Fibroblast of upper back skin (primary cell): ENCODE data around the gene OPA3.
"Not testable (repeated sequence)": the region's sequence is repeated elsewhere in the genome, so short reads cannot be mapped to it uniquely, and the experiment has no call there.

Source experiments
- DNase-seq: peaks from one replicate; pipeline ENCODE4 v3.0.0-alpha.2; 2013

OPA3 gene

DNA sequence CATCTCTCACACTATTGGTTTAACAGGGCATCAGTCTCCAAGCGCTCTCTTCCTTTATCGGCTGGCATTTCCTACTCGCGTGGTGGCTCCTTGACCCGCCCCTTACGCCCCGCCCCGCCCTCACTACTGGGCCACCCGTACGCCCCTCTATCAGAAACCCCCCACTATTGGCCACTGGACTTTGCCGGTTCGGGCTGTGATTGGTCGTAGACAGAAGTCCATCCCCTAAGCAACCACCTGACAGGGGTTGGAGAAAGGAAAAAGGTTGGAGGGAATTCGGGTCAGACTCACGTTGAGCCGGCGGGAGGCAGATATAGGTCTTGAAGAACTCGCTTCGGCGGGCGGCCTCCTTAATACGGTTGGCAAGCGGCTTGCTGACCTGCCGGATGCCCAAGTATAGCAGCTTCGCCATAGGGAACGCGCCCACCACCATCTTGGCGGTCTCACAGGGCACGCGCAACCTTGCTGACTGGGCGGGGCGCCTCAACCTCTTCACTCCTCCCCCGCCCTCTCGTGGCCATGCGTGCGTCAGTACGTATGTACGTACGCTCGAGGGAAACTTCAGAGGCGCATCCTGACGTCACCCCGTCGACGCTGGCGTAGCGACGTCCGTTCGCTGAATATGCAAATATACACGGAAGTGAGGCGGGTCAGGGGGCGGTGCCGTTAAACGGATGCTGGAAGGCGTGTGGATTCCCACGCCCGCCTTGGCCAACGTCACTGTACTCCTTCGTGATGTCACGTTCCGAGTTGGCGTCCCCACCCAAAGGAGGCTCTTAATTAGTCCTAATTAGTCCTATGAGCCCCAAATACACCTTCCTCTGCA is at the start of gene OPA3:
Gene OPA3, minus strand, starts transcription at position 471 of the 826 bp plus-strand sequence. Its CDS starts 38 bp downstream, at position 433.
- peak; percentile 100 for DNase-seq

DNA sequence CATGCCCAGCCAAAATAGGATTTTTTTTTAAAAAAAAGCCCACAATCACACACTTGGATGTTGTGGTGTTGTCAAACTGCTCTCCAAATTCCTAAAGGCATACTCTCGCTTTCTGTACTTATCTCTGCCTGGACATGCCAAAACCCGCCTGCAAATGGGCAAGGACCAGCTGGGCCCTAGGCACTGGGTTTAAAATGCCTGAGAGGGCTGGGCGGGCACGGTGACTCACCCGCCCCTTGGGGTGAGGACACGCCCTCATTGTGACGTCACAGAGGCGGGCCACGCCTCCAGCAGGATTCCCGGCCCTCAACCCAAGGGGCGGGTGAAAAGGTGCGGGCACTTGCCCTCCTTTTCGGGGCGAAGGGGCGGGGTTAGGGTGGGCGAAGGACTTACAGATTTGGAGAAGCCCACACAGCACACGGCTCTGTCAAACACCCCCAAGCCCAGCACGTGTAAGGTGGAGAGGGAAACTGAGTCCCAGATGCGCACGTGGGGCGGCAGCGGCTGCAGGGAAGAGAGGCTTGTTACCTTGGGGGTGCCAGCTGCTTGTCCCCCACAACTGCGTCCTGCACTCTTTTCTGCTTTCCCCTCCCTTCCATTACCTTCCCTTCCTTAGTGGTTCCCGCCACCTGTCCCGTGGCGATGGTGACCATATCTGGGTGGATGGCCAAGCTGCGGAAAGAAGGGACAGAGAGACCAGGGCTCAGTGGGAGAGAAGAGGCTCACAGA is 48.0 kb upstream of the OPA3 start:
- DNase-seq = peak; percentile 79

DNA sequence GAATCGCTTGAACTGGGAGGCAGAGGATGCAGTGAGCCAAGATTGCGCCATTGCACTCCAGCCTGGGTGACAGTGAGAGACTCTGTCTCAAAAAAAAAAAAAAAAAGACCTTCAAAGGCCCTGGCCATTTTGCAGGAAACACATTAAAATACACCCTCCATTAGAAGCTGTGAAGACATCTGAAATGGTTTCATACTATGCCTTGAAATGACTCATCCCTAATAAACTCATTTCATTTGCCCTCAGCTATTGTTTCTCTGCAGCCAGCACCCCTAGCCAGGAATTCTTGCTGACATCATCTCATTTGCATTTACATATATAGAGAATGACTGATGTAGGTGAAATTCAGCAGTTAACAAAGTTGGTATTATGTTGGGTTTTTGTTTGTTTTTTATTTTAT is 45.9 kb upstream of the OPA3 start:
- DNase-seq = peak; percentile 94

DNA sequence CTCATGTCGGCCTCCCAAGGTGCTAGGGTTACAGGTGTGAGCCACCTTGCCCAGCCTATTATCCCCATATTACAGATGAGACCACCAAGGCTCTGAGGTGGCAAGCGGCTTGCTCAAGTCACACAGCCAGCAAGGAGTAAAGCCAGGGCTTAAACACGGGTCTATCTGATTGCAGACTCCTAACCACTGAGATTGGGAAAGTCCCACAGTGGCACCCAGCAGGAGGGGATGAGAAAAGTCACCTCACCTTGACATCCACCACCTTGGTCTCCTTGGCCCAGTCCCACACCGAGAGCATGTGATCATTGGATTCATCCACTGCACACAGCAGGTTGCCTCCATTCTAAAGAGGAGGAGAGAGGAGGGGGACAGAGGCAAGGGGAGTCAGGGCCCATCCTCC is 45.1 kb upstream of the OPA3 start:
- no peak for DNase-seq

DNA sequence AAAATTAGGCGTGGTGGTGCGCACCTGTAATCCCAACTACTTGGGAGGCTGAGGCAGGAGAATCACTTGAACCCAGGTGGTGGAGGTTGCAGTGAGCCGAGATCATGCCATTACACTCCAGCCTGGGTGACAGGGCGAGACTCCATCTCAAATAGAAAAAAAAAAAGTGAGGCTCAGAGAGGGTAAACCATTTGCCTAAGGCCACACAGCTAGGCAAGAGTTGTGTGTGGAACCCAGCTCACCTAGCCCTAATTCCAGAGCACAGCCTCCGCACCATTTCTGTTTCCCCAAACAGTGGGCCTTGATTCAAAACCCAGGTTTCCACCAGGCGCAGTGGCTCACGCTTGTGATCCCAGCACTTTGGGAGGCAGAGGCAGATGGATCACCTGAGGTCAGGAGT is 43.6 kb upstream of the OPA3 start:
- not testable (repeated sequence) for DNase-seq

DNA sequence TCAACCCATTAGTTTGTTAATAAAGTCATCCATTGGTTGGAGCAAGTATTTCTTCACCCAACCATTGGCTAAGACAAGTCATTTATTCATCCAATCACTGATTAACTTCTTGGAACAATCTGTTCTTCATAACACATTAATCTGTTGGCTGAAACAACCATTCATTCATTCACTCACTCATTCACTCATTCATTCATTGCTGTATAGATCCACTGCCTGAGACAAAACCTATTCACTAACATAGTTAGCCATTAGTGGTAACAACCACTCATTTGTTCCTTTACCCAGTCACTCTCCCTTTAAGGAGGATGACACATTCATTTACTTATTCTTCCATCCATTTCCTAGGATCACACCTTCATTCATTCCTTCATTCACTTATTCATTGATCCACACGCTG is 39.4 kb upstream of the OPA3 start:
- no peak for DNase-seq

DNA sequence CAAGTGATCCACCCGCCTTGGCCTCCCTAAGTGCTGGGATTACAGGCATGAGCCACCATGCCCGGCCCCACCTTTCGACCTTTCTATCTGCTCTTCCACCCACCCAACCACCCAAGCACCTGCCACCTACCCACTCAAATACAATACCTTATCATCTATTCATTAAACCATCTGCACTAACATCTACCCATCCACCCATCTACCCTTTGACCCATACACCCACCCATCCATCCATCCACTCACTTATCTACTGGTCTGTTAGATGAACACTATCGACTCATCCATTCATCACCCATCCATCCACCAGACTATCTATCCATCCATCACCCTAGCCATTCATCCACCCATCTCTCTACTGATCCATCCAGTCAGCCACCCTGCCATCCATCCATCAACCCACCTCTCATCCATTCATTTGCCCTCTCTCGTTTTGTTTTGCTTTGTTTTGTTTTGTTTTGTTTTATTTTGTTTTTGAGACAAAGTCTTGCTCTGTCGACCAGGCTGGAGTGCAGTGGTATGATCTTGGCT is 37.4 kb upstream of the OPA3 start:
- DNase-seq = no peak

DNA sequence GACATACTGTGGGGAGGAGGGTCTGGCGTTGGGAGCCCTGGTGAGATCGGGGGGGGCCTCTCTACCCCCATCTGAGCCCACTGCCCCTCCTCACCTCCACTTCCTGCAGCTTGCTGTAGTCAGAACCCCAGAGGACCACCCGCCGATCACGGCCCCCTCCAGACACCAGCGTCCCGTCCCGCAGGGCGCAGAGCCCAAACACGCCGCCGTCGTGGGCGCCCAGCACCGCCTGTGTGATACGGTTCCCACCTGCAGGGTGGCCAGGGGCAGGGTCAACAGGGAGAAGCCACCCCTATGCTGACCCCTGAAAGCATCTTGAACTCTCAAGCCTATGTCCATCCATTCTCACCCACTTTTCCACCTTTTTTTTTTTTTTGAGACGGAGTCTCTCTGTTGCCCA is 36.8 kb upstream of the OPA3 start:
- no peak for DNase-seq

DNA sequence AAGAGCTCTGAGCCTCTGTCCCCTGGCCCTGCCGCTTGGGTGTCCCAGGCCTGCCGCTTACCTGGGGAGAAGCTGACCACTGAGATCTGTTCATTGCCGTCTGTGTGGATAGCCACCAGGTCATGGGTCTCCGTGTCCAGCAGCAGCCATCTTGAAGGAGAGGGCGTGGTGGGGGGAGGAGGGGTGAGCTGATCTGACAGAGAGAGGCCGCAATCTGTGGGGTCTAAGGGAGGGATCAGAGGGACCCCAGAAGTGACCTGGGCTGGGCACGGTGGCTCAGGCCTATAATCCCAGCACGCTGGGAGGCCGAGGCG is 32.1 kb upstream of the OPA3 start:
- DNase-seq = no peak

DNA sequence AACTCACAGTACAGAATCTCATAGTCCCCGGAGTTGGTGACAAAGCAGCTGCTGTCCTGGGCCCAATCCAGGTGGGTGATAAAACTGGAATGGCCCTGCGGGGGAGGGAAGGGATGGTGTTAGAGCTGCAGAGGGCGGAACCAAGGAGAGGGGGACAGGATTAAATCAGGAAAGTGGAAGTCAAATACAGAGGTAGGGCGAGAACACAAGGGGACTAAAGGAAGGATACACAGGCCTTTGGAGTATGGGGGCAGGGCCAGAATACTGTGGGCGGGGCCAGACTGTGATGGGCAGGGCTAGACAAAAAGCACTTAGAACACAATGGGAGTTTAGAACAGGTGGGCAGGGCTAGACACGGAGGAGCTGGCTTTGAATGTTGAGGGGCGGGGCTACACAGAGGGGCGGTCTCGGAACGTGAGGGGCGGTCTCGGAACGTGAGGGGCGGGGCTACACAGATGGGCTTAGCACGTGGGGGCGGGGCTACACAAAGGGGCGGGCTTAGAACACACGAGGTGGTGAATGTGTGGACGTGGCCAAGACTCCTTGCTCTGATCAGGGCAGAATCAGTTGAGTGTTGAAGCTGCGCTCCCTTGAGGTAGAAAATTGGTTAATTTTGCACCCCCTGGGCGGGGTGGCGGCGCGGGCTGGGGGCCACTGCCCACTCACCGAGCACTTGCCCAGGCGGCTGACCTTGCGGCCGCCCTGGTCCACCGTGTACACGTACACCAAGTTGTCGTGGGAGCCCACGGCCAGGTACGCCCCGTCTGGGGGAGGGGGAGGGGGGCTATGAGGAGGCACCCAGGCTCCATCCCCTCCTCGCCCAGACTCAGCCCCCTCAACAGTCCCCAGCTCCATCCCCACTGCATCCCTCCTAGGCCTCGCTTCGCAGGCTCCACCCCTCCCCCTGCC is 31.4 kb upstream of the OPA3 start:
- DNase-seq = peak; percentile 90

DNA sequence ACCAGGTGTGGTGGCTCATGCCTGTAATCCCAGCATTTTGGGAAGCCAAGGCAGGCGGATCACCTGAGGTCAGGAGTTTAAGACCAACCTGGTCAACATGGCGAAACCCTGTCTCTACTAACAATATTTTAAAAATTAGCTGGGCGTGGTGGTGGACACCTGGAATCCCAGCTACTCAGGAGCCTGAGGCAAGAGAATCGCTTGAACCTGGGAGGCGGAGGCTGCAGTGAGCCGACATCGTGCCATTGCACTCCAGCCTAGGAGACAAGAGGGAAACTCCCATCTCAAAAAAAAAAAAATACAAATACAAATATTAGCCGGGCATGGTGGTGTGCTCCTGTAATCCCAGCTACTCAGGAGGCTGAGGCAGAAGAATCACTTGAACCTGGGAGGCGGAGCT is 30.5 kb upstream of the OPA3 start:
- DNase-seq = not testable (repeated sequence)

DNA sequence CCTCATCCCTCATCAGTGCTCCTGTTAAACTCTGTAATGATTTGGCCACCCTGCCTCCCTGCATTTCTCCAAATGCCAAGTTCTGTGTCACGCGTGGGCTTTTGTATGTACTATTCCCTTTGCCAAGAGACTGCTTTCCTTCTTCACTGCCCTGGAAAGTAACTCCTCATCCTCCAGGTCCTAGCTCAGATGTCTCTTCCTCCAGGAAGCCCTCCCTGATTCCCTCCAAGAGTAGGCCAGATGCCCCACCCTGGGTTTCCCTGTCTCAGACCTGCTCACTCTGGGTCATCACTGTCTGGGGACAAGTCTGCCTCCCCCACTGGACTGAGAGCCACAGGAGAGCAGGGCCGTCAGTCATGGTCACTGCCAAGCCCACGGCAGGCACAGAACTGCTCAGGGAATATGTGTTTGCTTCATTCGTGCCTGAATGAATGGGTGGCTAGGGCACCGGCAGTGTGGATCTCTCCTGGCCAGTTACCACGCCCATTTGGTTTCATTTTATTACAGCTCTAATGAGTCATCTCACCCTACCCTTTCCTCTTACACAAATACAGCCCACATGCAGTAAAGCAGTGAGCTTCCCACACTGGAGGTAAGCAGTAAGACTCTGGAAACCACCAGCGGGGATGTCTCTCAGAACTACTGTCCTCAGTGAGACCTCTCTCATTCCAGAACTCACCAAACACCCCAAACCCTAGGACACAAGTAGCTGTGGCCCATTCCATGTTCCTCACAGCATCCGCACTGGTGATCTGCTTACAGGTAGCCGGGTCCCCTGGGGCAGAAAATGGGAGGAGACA is 29.5 kb upstream of the OPA3 start:
- peak; percentile 82 for DNase-seq

DNA sequence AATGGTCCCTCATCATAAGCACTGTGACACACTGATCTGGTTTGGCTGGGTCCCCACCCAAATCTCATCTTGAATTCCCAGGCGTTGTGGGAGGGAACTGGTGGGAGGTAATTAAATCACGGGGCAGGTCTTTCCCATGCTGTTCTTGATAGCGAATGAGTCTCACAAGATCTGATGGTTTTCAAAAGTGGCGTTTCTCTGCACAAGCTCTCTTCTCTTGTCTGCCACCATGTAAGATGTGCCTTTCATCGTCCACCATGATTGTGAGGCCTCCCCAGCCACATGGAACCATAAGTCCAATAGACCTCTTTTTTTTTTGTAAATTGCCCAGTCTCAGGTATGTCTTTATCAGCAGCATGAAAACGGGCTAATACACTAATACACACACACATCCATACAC is 24.3 kb upstream of the OPA3 start:
- DNase-seq = no peak

DNA sequence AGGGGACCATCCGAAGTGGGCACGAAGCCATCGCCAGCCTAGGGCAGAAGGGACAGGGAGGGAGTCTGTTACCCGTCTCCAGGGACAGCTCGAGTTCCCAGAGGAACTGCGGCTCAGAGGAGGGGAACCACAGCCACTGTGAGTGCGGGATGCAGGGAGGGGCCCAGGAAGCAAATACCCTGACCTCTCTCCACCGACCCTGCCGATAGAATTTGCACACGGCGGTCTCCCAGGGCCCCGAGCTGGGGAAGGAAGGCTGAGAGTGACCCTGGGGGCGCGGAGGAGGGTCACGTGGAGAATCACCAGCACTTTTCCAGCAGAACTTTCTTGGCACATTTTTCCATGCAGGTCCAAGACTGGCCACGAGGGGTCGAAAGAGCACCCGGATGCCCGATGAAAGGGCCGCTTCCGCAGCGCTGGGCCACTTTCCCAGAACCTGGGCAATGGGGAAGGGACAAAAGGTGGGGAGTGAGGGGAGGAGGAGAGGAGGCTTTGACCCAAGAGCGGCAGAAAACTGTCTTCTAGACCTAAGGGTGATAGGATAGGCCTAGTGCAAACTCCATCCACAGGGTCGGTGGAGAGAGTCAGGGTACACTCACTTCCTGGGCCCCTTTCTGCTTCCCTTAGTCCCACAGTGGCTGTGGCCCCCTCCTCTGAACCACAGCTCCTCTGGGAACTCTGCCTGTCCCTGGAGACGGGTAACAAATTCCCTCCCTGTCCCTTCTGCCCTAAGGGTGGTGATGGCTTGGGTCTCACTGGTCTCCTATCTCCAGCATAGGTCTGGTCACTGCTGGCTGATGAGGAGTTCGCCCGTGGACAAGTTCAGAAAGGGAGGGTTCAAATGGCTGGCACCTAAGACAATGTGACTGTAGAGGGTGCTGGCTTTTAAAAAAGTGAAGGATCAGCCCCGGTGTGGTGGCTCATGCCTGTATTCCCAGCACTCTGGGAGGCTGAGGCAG is 22.7 kb upstream of the OPA3 start:
- peak; percentile 64 for DNase-seq

DNA sequence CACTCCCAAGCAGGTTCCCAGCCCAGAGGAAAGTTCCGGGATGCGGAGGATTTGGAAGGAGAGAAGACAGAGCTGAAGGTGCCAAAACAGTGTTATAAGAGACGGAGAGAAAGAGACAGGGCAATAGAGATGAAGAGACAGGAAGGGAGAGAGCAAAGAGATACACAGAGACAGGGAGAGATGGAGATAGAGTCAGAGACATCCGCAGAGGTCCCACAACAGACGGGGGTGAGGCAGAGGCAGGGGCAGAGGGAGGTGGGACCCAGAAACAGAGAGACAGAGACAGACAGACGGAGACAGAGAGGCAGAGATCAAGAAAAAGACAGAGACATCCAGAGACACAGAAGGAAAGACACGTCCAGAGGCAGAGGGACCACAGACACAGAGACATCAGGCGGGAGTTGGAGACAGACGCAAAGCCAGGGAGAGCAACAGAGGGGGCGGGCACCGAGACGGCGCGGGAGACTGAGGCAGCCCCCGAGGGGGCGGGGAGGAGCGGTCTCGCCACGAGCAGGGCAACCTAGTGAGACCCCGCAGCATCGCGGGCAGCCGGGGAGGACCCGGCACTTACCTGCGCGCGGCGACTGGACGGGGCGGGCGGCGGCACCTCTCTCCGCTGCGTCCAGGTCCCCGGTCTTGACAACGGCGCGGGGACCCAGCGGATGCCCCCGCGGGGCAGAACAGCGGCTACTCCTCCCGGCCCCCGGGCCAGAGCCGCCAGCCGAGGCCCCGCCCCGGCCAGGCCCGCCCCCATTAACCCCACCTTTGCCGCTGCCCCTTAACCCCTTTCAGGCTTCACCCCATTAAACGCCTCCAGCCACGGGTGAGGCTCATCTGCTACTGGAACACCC is 17.1 kb upstream of the OPA3 start, which contains the start of gene GPR4:
Gene GPR4, minus strand, starts transcription at position 689 of the 851 bp plus-strand sequence. CDS start 10,346 bp downstream, outside the sequence.
- no peak for DNase-seq

DNA sequence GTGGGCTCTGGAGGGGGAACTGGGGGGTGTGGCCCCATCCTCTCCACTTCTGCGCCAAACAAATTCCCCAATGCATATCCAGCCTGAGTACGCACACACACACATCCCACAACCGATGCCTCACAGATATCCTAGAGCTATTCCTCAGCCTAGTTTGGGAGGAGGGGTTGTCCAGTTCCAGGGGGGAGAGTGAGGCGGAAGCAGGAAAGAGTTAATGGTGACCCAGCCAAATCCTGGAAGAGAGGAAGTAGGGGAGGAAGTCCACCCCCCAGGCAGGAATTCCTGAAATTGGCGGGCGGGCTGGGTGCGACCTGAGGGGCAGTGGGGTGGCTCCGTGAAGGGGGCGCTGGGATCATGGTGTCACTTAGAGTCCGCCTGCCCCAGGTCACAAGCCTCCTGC is 16.5 kb upstream of the OPA3 start:
- no peak for DNase-seq

DNA sequence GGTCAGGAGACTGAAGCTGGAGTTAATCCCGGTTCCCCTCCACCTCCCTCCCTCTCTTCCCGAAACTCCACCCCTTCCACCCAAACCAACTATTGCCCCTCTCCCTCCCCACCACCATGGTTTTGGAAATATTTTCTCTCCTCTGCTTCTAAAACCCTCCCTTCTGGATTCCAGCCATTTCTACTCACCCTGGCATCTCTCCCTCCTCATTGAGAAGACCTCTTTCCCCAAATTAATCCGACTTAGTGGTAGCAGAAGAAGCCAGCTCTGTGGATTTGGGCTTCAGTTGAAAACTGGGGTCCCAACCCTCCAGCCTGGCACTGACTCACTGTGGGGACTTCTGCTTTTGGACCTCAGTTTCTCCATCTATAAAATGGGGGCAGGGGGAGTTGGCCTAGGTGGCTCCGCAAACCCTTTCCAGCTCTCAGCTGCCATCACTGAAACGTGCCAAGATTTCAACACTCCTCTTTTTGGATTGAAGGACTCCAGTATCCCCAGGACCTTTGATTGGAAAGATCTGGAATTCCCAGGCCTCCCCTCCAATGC is 15.8 kb upstream of the OPA3 start:
- no peak for DNase-seq

DNA sequence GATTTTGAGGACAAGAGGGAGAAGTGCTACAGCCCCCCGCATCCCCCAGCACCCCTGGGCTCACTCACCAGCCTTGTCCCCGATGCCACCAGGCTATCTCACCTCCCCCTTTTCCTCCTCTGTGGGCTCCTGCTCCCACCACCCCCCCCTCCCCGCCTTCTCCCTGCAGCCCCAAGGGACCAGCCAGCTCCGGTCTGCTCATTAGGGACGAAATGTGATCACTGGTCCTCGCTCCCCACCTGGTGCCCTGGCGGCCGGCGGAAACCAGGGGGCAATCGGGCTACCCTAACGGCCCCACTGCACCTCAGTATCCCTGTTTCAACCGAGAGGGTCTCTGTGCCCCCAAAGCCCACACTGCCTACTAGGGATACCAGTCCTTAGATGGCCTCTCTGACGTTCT is 14.7 kb upstream of the OPA3 start:
- no peak for DNase-seq

DNA sequence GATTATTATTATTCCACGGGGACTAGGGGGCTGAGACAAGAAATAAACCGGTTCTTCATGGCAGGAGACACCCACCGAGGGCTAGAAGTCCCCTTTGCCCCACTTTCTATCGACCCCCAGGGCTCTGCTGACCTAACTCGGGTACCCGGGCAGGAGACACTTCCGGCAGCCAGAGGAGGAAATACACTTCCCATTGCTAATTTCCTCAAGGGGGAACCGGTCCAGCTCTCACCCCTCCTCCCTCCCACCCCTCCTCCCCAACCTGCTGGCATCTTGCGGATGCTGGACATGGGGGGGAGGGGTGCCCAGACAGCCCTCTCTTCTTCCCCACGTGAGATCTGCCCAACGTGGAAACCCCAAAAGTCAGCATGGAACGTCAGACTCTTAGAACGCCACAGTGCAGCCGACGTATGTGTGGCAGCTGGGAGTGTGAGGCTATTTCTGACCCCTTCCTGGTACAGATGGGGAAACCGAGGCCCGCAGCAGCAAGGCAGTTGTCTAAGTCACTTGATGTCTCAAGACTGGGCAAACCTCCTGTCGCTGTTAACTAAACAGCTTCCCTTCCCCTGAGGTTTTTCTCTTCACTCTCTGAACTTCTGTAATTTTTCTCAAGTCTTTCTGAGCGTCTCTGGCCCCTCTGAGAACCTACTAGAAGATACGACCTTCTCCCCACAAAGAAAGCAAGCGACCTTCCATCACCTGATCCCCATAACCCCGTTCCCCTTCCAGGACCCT is 13.8 kb upstream of the OPA3 start:
- no peak for DNase-seq
